ENCODE data around the gene PROK1. TPM values are rescaled to one million over a fixed set of nuclear protein-coding genes. Genes with fewer than 3 reads are reported as not detected.
"Not testable (repeated sequence)": the region's sequence is repeated elsewhere in the genome, so short reads cannot be mapped to it uniquely, and the experiment has no call there.

PROK1 gene
- total RNA-seq, 1 experiment from 2014 or later, result not detected

- DNase-seq (ENCODE audit: low spot score), result no peak
- TF ChIP-seq, protein P1, sequence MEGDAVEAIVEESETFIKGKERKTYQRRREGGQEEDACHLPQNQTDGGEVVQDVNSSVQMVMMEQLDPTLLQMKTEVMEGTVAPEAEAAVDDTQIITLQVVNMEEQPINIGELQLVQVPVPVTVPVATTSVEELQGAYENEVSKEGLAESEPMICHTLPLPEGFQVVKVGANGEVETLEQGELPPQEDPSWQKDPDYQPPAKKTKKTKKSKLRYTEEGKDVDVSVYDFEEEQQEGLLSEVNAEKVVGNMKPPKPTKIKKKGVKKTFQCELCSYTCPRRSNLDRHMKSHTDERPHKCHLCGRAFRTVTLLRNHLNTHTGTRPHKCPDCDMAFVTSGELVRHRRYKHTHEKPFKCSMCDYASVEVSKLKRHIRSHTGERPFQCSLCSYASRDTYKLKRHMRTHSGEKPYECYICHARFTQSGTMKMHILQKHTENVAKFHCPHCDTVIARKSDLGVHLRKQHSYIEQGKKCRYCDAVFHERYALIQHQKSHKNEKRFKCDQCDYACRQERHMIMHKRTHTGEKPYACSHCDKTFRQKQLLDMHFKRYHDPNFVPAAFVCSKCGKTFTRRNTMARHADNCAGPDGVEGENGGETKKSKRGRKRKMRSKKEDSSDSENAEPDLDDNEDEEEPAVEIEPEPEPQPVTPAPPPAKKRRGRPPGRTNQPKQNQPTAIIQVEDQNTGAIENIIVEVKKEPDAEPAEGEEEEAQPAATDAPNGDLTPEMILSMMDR (conservative IDR thresholded peaks at IDR 0.05; ENCODE audit: low read depth, low read length), result no peak
- no peak for TF ChIP-seq EZH2 (IDR thresholded peaks at IDR 0.05; ENCODE audit: borderline replicate concordance, low read depth, low read length, poor library complexity, severe bottlenecking)
- Histone ChIP-seq H3K9me3 (ENCODE audit: low read depth, low read length, poor library complexity, severe bottlenecking) (no peaks in the 10 kb centered on the region), H3K4me3 (ENCODE audit: low read depth, low read length, poor library complexity, severe bottlenecking) (no peak overlapping the region), H3K36me3 (ENCODE audit: insufficient read depth, low read length, poor library complexity, severe bottlenecking) (no peaks in the 10 kb centered on the region), H3K4me1 (ENCODE audit: insufficient read depth, low read length, poor library complexity, severe bottlenecking) (no peaks in the 10 kb centered on the region), H3K27me3 (replicated peaks; ENCODE audit: insufficient read depth, low read depth, low read length, poor library complexity) (peaks cover 62% of the 10 kb centered on the region), H3K27ac (ENCODE audit: low read depth, low read length, poor library complexity, severe bottlenecking) (no peak overlapping the region)
- BruUV-seq (replicated peaks), result no TSS peak
- intact Hi-C loops (cut with micrococcal nuclease; ENCODE audit: unreplicated experiment), result no loop called here
- ChIA-PET CTCF (no interaction called here), POLR2A (ENCODE audit: low non-redundant PET) (no interaction called here)
Measured at GRCh38 chr1:110436635-110437034, 14.3 kb upstream of the PROK1 start.

- CTCF ChIA-PET; H3K4me1 ChIP-seq (ENCODE audit: insufficient read depth, low read length, poor library complexity, severe bottlenecking); POLR2A ChIA-PET (ENCODE audit: low non-redundant PET); H3K4me3 ChIP-seq (ENCODE audit: low read depth, low read length, poor library complexity, severe bottlenecking); H3K36me3 ChIP-seq (ENCODE audit: insufficient read depth, low read length, poor library complexity, severe bottlenecking); H3K27ac ChIP-seq (ENCODE audit: low read depth, low read length, poor library complexity, severe bottlenecking); H3K9me3 ChIP-seq (ENCODE audit: low read depth, low read length, poor library complexity, severe bottlenecking); intact Hi-C loops (cut with micrococcal nuclease; ENCODE audit: unreplicated experiment); BruUV-seq (replicated peaks); DNase-seq (ENCODE audit: low spot score): not testable (repeated sequence)
- H3K27me3 ChIP-seq (replicated peaks; ENCODE audit: insufficient read depth, low read depth, low read length, poor library complexity), result peaks cover 66% of the 10 kb centered on the region
Measured at GRCh38 chr1:110437645-110438299, 13.2 kb upstream of the PROK1 start.

- Histone ChIP-seq H3K36me3 (ENCODE audit: insufficient read depth, low read length, poor library complexity, severe bottlenecking) (no peaks in the 10 kb centered on the region), H3K27ac (ENCODE audit: low read depth, low read length, poor library complexity, severe bottlenecking) (no peak overlapping the region), H3K9me3 (ENCODE audit: low read depth, low read length, poor library complexity, severe bottlenecking) (no peaks in the 10 kb centered on the region), H3K27me3 (replicated peaks; ENCODE audit: insufficient read depth, low read depth, low read length, poor library complexity) (peaks cover 67% of the 10 kb centered on the region), H3K4me3 (ENCODE audit: low read depth, low read length, poor library complexity, severe bottlenecking) (no peak overlapping the region), H3K4me1 (ENCODE audit: insufficient read depth, low read length, poor library complexity, severe bottlenecking) (no peaks in the 10 kb centered on the region)
- DNase-seq (ENCODE audit: low spot score), result no peak
- intact Hi-C loops (cut with micrococcal nuclease; ENCODE audit: unreplicated experiment), result no loop called here
- CTCF ChIA-PET, result no interaction called here
- BruUV-seq (replicated peaks), result no TSS peak
- POLR2A ChIA-PET (ENCODE audit: low non-redundant PET), result no interaction called here
- TF ChIP-seq EZH2 (IDR thresholded peaks at IDR 0.05; ENCODE audit: borderline replicate concordance, low read depth, low read length, poor library complexity, severe bottlenecking), result no peak
- TF ChIP-seq, protein P1 (conservative IDR thresholded peaks at IDR 0.05; ENCODE audit: low read depth, low read length), result no peak
Measured at GRCh38 chr1:110438893-110439292, 12.1 kb upstream of the PROK1 start.

DNA sequence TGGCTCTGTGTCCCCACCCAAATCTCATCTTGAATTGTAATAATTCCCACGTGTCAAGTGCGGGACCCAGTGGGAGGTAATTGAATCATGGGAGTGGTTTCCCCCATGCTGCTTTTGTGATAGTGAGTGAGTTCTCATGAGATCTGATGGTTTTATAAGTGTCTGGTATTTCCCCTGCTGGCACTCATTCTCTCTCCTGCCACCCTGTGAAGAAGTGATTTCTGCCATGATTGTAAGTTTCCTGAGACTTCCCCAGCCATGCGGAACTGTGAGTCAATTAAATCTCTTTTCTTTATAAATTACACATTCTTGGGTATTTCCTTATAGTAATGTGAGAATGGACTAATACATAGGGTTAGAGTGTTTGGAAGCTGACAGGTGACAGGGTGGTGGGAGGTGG, 11.1 kb upstream of the PROK1 start:
- H3K36me3 ChIP-seq (ENCODE audit: insufficient read depth, low read length, poor library complexity, severe bottlenecking); H3K4me1 ChIP-seq (ENCODE audit: insufficient read depth, low read length, poor library complexity, severe bottlenecking); POLR2A ChIA-PET (ENCODE audit: low non-redundant PET): not testable (repeated sequence)

More for the DNA sequence above, 11.1 kb upstream of the PROK1 start:
- BruUV-seq (replicated peaks); intact Hi-C loops (cut with micrococcal nuclease; ENCODE audit: unreplicated experiment); H3K27ac ChIP-seq (ENCODE audit: low read depth, low read length, poor library complexity, severe bottlenecking); H3K9me3 ChIP-seq (ENCODE audit: low read depth, low read length, poor library complexity, severe bottlenecking); CTCF ChIA-PET; H3K4me3 ChIP-seq (ENCODE audit: low read depth, low read length, poor library complexity, severe bottlenecking): not testable (repeated sequence)
- H3K27me3 ChIP-seq (replicated peaks; ENCODE audit: insufficient read depth, low read depth, low read length, poor library complexity), result peaks cover 67% of the 10 kb centered on the region
- peak; percentile 70 for DNase-seq (ENCODE audit: low spot score)

Data from A673 (cell line).